HG03095 (cell line): ENCODE measurements around the gene MESP2.
"Not testable (repeated sequence)": the region's sequence is repeated elsewhere in the genome, so short reads cannot be mapped to it uniquely, and the experiment has no call there.

ENCODE experiments used
- ATAC-seq: cut with Tn5 transposase; IDR thresholded peaks from one replicate; pipeline ENCODE4 v1.9.1; 2021; ENCODE audit warnings: moderate library complexity; ENCODE audit not compliant: unreplicated experiment

Gene MESP2

DNA sequence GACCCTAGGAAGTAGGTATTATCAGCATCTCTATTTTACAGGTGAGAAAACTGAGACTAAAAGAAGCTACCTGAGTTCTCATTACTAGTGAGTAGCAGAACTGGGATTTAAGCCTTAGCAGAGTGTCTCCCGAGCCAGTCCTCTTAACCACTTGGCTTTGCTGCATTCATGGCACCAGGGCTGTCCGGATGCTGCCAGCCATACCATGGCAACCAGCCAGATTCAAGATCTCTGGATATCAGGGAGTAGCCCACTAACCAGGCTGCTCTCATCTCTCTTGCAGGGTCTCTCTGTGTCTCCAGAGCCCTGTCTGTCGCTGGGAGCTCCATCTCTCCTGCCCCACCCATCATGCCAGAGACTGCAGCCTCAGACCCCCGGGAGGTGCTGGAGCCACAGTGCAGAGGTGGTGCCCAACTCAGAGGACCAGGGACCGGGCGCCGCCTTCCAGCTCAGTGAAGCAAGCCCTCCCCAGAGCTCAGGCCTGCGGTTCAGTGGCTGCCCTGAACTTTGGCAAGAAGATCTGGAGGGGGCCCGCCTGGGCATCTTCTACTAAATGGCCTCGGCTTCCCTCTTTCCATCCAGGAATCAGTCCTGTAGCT lies 1.7 kb downstream of the MESP2 start:
- no peak for ATAC-seq

DNA sequence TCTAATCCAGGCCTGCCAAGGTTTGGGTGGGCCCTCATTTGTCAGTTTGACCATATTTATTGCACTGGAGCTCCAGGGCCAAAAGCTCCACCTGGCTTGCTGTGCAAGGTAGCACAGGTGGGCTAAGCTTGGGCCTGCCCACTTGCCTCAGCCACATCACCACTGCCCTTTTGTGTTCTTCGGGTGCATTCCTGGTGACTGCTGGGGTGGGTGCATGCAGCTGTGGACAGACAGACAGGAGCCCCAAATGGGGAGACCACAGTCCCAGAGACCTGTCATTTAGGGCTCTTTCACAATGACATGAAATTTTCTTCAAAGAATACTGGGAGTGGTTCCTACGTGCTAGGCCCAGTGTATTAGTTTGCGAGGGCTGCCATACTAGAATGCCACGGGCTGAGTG lies 2.7 kb downstream of the MESP2 start:
- ATAC-seq, result no peak

DNA sequence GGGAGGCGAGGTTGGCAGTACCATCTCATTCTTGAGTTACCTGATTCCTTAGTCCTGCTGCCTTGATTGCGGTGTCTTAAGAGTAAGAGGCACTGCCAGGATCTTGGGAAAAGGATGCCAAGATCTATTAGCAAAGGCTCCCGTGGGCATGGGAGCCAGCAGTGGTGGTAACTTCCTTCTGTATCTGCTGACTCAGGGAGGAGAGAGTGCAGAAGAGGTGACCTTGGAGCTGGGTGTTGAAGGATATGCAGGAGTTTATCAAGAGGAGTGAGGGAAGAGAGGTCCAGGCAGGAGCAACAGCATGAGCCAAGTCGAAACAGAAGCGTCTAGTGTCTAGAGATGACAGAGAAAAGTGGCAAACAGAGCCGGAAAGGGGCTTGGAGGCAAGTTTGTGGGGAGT lies 4.5 kb downstream of the MESP2 start:
- no peak for ATAC-seq

- ATAC-seq, result no peak
Observed at GRCh38 chr15:89781055-89781454, 4.9 kb downstream of the MESP2 start.

DNA sequence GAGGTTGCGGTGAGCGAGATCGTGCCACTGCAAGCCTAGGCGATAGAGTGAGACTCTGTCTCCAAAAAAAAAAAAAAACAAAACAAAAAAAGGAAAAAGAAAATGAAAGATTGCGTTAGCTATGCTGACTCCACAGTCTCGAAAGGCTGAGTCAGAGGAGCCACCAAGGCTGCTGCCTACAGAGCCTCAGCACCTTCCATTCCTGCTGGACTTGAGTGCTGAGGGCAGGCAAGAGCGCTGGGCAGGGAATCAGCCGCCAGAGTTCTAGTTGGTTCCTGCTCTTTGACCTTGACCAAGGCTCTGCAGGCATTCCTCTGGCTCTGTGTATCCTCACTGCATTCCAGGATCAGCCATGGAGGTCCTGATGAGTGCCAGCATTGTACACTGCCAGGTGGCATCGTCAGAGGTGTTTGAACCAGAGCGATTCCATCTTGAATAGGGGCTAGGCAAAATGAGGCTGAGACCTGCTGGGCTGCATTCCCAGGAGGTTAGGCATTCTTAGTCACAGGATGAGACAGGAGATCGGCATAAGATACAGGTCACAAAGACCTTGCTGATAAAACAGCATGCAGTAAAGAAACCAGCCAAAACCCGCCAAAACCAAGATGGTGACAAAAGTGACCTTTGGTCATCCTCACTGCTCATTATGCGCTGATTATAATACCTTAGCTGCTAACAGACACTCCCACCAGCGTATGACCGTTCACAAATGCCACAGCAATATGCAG lies 5.9 kb downstream of the MESP2 start:
- ATAC-seq, result peak; percentile 44

DNA sequence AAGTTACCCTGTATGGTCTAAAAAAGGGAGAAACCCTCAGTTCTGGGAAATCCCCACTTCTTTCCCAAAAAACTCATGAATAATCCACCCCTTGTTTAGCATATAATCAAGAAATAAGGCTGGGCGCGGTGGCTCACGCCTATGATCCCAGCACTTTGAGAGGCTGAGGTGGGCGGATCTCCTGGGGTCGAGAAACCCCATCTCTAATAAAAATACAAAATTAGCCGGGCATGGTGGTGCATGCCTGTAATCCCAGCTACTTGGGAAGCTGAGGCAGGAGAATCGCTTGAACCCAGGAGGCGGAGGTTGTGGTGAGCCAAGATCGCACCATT lies 6.5 kb downstream of the MESP2 start:
- not testable (repeated sequence) for ATAC-seq

GRCh38 chr15:89783111-89783860 lies 7.2 kb downstream of the MESP2 start:
- ATAC-seq, result no peak

- ATAC-seq, result no peak
Observed at GRCh38 chr15:89783861-89784685, 7.9 kb downstream of the MESP2 start.

DNA sequence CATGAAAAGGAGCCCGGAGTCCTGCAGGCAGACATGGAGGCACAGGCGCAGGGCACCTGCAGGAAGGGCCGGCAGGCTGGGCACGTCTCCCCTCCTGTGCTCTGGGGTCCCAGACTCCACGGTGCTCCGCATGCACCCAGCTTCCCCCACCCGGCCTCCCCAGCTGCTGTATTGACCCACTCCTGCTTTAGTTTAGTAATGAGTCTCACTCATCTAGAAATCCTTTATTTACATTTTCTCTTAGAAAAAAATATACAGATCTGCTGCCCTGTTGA lies 8.5 kb downstream of the MESP2 start:
- ATAC-seq, result no peak

DNA sequence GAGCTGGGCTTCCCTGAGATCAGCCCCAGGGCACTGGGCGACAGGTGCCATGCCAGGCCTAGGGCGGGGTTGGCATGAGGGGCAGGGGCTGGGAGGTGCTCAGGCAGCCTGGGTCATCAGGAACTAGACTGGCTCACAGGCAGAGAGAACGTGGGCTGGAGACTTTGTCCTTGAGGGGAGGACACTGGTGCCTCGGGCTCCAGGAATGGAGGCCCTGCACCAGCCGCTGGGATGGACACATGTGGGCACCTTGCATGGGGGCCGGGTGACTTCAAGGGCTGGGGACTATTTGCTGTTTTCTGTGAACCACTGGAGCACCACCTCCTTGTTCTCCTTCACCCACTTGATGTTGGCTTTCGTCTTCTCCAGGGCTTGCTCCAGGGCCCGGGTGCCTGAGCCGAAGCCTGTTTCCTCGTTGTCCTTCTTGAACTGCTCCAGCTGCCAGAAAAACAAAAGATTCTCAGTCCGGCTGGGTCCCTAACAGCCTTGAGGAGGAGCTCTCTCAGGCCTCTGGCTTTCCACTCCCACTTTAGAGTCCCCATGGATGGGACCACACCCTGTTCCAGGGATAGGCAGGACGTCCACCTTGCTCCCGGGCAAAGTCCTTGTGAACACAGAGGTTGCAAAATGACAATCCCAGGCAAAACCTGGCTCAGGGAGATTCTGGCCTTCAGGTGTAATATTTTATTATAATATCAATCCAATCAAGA lies 9.1 kb downstream of the MESP2 start:
- no peak for ATAC-seq

DNA sequence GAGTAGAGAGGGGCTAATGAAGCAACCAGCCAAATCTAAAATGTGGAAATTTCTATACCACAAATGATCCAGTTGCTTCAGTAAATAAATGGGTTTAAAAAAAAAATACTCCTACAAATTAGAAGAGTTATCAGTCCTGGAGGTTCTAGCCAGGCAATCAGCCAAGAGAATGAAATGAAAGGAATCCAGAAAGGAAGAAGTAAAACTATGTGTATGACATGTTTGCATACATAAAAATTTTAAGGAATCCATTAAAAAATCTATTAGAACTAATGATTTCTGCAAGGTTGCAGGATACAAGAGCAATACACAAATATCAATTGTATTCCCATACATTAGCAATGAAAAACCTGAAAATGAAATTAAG lies 9.6 kb downstream of the MESP2 start:
- no peak for ATAC-seq

- ATAC-seq, result no peak
Observed at GRCh38 chr15:89787944-89788343, 11.8 kb downstream of the MESP2 start.

- ATAC-seq, result not testable (repeated sequence)
Observed at GRCh38 chr15:89788585-89788984, 12.5 kb downstream of the MESP2 start.

DNA sequence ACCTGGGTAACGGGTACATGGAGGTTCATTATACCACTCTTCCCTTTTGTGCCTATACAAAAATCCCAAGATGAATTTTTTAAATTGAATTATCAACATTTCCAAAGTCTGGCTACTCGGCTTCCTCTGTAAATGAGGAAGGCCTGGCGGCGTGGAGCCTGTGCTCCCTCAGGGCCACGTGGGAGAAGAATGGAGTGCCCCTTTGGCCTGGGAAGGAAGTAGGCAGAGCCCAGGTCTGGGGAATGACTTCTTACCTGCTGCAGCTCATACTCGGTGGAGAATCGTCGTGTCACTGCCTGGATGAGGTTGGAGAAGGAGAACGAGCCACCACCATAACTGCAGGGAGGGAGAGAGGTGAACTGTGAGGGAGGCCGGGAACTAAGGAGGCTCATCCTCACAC lies 14.1 kb downstream of the MESP2 start:
- ATAC-seq, result no peak

- ATAC-seq, result no peak
Observed at GRCh38 chr15:89790661-89791060, 14.5 kb downstream of the MESP2 start.

DNA sequence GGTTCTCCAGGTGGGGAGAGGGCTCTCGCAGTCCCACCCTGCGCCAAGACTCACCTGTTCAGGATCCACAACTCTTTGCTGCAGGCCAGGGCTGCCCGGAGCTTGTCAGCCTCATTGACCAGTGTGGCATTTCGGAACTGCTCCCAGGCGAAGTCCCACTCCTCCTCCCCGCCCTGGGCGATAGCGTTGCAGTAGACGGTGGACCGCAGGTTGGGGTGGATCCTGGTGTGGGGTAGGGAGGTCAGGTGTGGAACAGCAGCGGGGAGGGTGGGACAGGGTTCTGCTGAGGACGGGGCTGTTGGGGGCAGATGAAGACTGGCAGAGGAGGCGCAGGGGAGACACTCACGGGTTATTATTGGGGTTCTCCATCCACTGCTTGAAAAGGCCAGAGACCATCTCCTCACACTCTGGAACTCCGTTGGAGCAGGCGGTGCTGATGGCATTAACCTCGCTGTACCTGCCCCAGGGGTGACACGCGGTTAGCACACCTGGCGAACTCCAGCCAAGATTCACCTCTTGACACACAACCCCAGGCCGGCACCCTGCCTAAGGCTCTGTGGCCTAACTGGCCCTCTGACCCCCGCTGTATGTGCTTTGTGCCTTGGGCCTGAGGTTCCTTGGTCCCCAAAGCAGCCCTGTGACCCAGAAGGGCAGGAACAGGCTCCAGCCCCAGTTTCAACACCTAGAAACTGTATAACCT lies 16.1 kb downstream of the MESP2 start:
- no peak for ATAC-seq

DNA sequence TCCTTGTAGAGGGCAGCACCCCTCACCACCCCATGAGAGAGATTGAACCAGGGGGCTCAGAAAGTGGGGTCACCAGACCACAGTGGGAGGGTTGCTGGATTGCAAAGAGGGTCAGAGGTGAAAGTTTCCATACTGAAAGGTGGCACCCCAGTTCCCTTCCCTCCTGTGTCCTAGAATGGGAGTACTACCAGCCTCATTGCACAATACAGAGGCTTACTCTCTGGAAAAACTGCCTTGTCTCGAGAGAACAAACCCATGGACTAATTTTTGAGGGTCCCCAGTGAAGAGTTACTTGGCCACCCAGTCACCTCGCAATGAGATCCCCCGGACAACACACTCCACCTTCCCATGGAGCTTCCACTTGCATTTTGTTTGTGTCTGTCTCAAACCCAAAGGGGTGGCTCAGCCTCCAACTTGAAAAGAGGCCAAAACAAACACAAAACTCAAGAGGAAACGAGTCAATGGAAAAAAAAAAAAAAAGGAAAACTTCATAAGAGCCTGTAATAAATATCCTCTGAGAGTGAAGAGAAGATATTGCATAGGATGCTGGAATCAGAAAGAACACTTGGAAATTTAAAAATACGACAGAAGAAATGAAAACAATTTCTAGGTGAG lies 18.6 kb downstream of the MESP2 start:
- no peak for ATAC-seq

- ATAC-seq, result no peak
Observed at GRCh38 chr15:89795996-89796395, 19.9 kb downstream of the MESP2 start.

- ATAC-seq, result no peak
Observed at GRCh38 chr15:89797678-89798201, 21.6 kb downstream of the MESP2 start.
